GM18520 (cell line): ENCODE measurements around the gene DDA1.
"Not testable (repeated sequence)": the region's sequence is repeated elsewhere in the genome, so short reads cannot be mapped to it uniquely, and the experiment has no call there.

ENCODE experiments used
- ATAC-seq: cut with Tn5 transposase; IDR thresholded peaks from one replicate; pipeline ENCODE4 v1.9.1; 2021; ENCODE audit not compliant: unreplicated experiment

DDA1 gene

GRCh38 chr19:17341386-17341785 is 32.0 kb downstream of the DDA1 start:
- no peak for ATAC-seq

GRCh38 chr19:17341845-17342244 is 32.5 kb downstream of the DDA1 start:
- no peak for ATAC-seq

- peak; percentile 34 for ATAC-seq
These were observed 36.8 kb downstream of the DDA1 start for GRCh38 chr19:17346109-17346671.

- no peak for ATAC-seq
These were observed 38.0 kb downstream of the DDA1 start for GRCh38 chr19:17347361-17347760.

GRCh38 chr19:17347877-17348276 is 38.5 kb downstream of the DDA1 start:
- no peak for ATAC-seq

GRCh38 chr19:17348700-17349099 is 39.3 kb downstream of the DDA1 start:
- no peak for ATAC-seq

- no peak for ATAC-seq
These were observed 42.6 kb downstream of the DDA1 start for GRCh38 chr19:17351815-17352435.

- no peak for ATAC-seq
These were observed 43.4 kb downstream of the DDA1 start for GRCh38 chr19:17352608-17353280.

- ATAC-seq, result no peak
These were observed 44.0 kb downstream of the DDA1 start for GRCh38 chr19:17353386-17353785.

- no peak for ATAC-seq
These were observed 47.8 kb downstream of the DDA1 start for GRCh38 chr19:17357078-17357666.

- ATAC-seq, result no peak
These were observed 48.4 kb downstream of the DDA1 start for GRCh38 chr19:17357724-17358123.

- no peak for ATAC-seq
These were observed 49.0 kb downstream of the DDA1 start for GRCh38 chr19:17358395-17358794.

- no peak for ATAC-seq
These were observed 50.8 kb downstream of the DDA1 start for GRCh38 chr19:17359905-17360800.

- ATAC-seq, result not testable (repeated sequence)
These were observed 54.7 kb downstream of the DDA1 start for GRCh38 chr19:17363852-17364605.

- ATAC-seq, result no peak
These were observed 56.0 kb downstream of the DDA1 start for GRCh38 chr19:17365361-17365760.

GRCh38 chr19:17370026-17370587 is 60.7 kb downstream of the DDA1 start:
- peak; percentile 94 for ATAC-seq
